ENCODE data around the gene EWSR1. TPM values are rescaled to one million over a fixed set of nuclear protein-coding genes. Genes with fewer than 3 reads are reported as not detected.

Gene EWSR1
- polyA plus RNA-seq, 1 donor: 276 TPM

GRCh38 chr22:29290061-29290460 lies 22.0 kb downstream of the EWSR1 start:
- no peaks in the 10 kb centered on the region for H3K4me1 ChIP-seq (ENCODE audit: control insufficient read depth, insufficient read depth, low read length)
- 100% methylated on average over 2 of the region's 5 CpGs for WGBS (ENCODE audit: insufficient coverage, low lambda C conversion rate)
- no peak overlapping the region for H3K4me3 ChIP-seq (ENCODE audit: low read length)
- no peak for DNase-seq
- no peaks in the 10 kb centered on the region for H3K27me3 ChIP-seq (ENCODE audit: control insufficient read depth, insufficient read depth, low read length)
- no peaks in the 10 kb centered on the region for H3K9me3 ChIP-seq (ENCODE audit: control insufficient read depth, low read depth, low read length)
- no peak overlapping the region for H3K27ac ChIP-seq (ENCODE audit: low read length)
- peaks cover 90% of the 10 kb centered on the region for H3K36me3 ChIP-seq (ENCODE audit: control insufficient read depth, insufficient read depth, low read length)

GRCh38 chr22:29291215-29291614 lies 23.1 kb downstream of the EWSR1 start:
- WGBS (ENCODE audit: insufficient coverage, low lambda C conversion rate): 100% methylated on average over 3 of the region's 7 CpGs

GRCh38 chr22:29292379-29292778 lies 24.3 kb downstream of the EWSR1 start:
- DNase-seq: no peak
- Histone ChIP-seq H3K27ac (ENCODE audit: low read length) (no peak overlapping the region), H3K4me3 (ENCODE audit: low read length) (no peak overlapping the region), H3K36me3 (ENCODE audit: control insufficient read depth, insufficient read depth, low read length) (peaks cover 91% of the 10 kb centered on the region), H3K4me1 (ENCODE audit: control insufficient read depth, insufficient read depth, low read length) (no peaks in the 10 kb centered on the region), H3K9me3 (ENCODE audit: control insufficient read depth, low read depth, low read length) (no peaks in the 10 kb centered on the region), H3K27me3 (ENCODE audit: control insufficient read depth, insufficient read depth, low read length) (no peaks in the 10 kb centered on the region)

More at GRCh38 chr22:29291215-29291614, 23.1 kb downstream of the EWSR1 start:
- peaks cover 89% of the 10 kb centered on the region for H3K36me3 ChIP-seq (ENCODE audit: control insufficient read depth, insufficient read depth, low read length)
- H3K27me3 ChIP-seq (ENCODE audit: control insufficient read depth, insufficient read depth, low read length): no peaks in the 10 kb centered on the region
- no peaks in the 10 kb centered on the region for H3K4me1 ChIP-seq (ENCODE audit: control insufficient read depth, insufficient read depth, low read length)
- H3K4me3 ChIP-seq (ENCODE audit: low read length): no peak overlapping the region
- no peaks in the 10 kb centered on the region for H3K9me3 ChIP-seq (ENCODE audit: control insufficient read depth, low read depth, low read length)
- no peak for DNase-seq
- H3K27ac ChIP-seq (ENCODE audit: low read length): no peak overlapping the region

- Histone ChIP-seq H3K27me3 (ENCODE audit: control insufficient read depth, insufficient read depth, low read length) (no peaks in the 10 kb centered on the region), H3K4me1 (ENCODE audit: control insufficient read depth, insufficient read depth, low read length) (peaks cover 10% of the 10 kb centered on the region), H3K4me3 (ENCODE audit: low read length) (no peak overlapping the region), H3K9me3 (ENCODE audit: control insufficient read depth, low read depth, low read length) (no peaks in the 10 kb centered on the region), H3K36me3 (ENCODE audit: control insufficient read depth, insufficient read depth, low read length) (peaks cover 75% of the 10 kb centered on the region), H3K27ac (ENCODE audit: low read length) (no peak overlapping the region)
- no peak for DNase-seq
- no CpG with 5 or more reads among the region's 8 CpGs for WGBS (ENCODE audit: insufficient coverage, low lambda C conversion rate)
Measured at GRCh38 chr22:29298641-29299040, 30.6 kb downstream of the EWSR1 start.

GRCh38 chr22:29299136-29299900 lies 31.2 kb downstream of the EWSR1 start:
- no CpG with 5 or more reads among the region's 19 CpGs for WGBS (ENCODE audit: insufficient coverage, low lambda C conversion rate)
- peaks cover 69% of the 10 kb centered on the region for H3K36me3 ChIP-seq (ENCODE audit: control insufficient read depth, insufficient read depth, low read length)
- no peak for DNase-seq

GRCh38 chr22:29300467-29300806 lies 32.4 kb downstream of the EWSR1 start:
- Histone ChIP-seq H3K27me3 (ENCODE audit: control insufficient read depth, insufficient read depth, low read length) (no peaks in the 10 kb centered on the region), H3K4me3 (ENCODE audit: low read length) (no peak overlapping the region), H3K4me1 (ENCODE audit: control insufficient read depth, insufficient read depth, low read length) (peaks cover 10% of the 10 kb centered on the region), H3K36me3 (ENCODE audit: control insufficient read depth, insufficient read depth, low read length) (peaks cover 60% of the 10 kb centered on the region), H3K9me3 (ENCODE audit: control insufficient read depth, low read depth, low read length) (no peaks in the 10 kb centered on the region), H3K27ac (ENCODE audit: low read length) (no peak overlapping the region)
- no CpG with 5 or more reads among the region's 4 CpGs for WGBS (ENCODE audit: insufficient coverage, low lambda C conversion rate)
- DNase-seq: no peak

More at GRCh38 chr22:29299136-29299900, 31.2 kb downstream of the EWSR1 start:
- Histone ChIP-seq H3K27me3 (ENCODE audit: control insufficient read depth, insufficient read depth, low read length) (no peaks in the 10 kb centered on the region), H3K9me3 (ENCODE audit: control insufficient read depth, low read depth, low read length) (no peaks in the 10 kb centered on the region), H3K4me1 (ENCODE audit: control insufficient read depth, insufficient read depth, low read length) (peaks cover 10% of the 10 kb centered on the region), H3K27ac (ENCODE audit: low read length) (no peak overlapping the region), H3K4me3 (ENCODE audit: low read length) (no peak overlapping the region)

- Histone ChIP-seq H3K9me3 (ENCODE audit: control insufficient read depth, low read depth, low read length) (no peaks in the 10 kb centered on the region), H3K27me3 (ENCODE audit: control insufficient read depth, insufficient read depth, low read length) (no peaks in the 10 kb centered on the region), H3K4me3 (ENCODE audit: low read length) (no peak overlapping the region), H3K36me3 (ENCODE audit: control insufficient read depth, insufficient read depth, low read length) (peaks cover 55% of the 10 kb centered on the region), H3K4me1 (ENCODE audit: control insufficient read depth, insufficient read depth, low read length) (peaks cover 10% of the 10 kb centered on the region), H3K27ac (ENCODE audit: low read length) (no peak overlapping the region)
- no CpG with 5 or more reads among the region's 10 CpGs for WGBS (ENCODE audit: insufficient coverage, low lambda C conversion rate)
- no peak for DNase-seq
Measured at GRCh38 chr22:29300807-29301601, 32.9 kb downstream of the EWSR1 start.

GRCh38 chr22:29301716-29302401 lies 33.8 kb downstream of the EWSR1 start:
- Histone ChIP-seq H3K4me1 (ENCODE audit: control insufficient read depth, insufficient read depth, low read length) (peaks cover 12% of the 10 kb centered on the region), H3K27ac (ENCODE audit: low read length) (no peak overlapping the region), H3K9me3 (ENCODE audit: control insufficient read depth, low read depth, low read length) (no peaks in the 10 kb centered on the region), H3K27me3 (ENCODE audit: control insufficient read depth, insufficient read depth, low read length) (no peaks in the 10 kb centered on the region), H3K36me3 (ENCODE audit: control insufficient read depth, insufficient read depth, low read length) (peaks cover 46% of the 10 kb centered on the region), H3K4me3 (ENCODE audit: low read length) (no peak overlapping the region)
- no peak for DNase-seq
- no CpG with 5 or more reads among the region's 17 CpGs for WGBS (ENCODE audit: insufficient coverage, low lambda C conversion rate)

- Histone ChIP-seq H3K4me3 (ENCODE audit: low read length) (no peak overlapping the region), H3K27ac (ENCODE audit: low read length) (no peak overlapping the region), H3K27me3 (ENCODE audit: control insufficient read depth, insufficient read depth, low read length) (no peaks in the 10 kb centered on the region), H3K9me3 (ENCODE audit: control insufficient read depth, low read depth, low read length) (no peaks in the 10 kb centered on the region), H3K36me3 (ENCODE audit: control insufficient read depth, insufficient read depth, low read length) (peaks cover 41% of the 10 kb centered on the region), H3K4me1 (ENCODE audit: control insufficient read depth, insufficient read depth, low read length) (peaks cover 14% of the 10 kb centered on the region)
- DNase-seq: no peak
- WGBS (ENCODE audit: insufficient coverage, low lambda C conversion rate): no CpG with 5 or more reads among the region's 2 CpGs
Measured at GRCh38 chr22:29302402-29302680, 34.3 kb downstream of the EWSR1 start.

GRCh38 chr22:29302681-29303465 lies 34.8 kb downstream of the EWSR1 start:
- peaks cover 19% of the 10 kb centered on the region for H3K4me1 ChIP-seq (ENCODE audit: control insufficient read depth, insufficient read depth, low read length)
- no peak overlapping the region for H3K4me3 ChIP-seq (ENCODE audit: low read length)
- H3K9me3 ChIP-seq (ENCODE audit: control insufficient read depth, low read depth, low read length): no peaks in the 10 kb centered on the region
- H3K36me3 ChIP-seq (ENCODE audit: control insufficient read depth, insufficient read depth, low read length): peaks cover 36% of the 10 kb centered on the region
- H3K27me3 ChIP-seq (ENCODE audit: control insufficient read depth, insufficient read depth, low read length): no peaks in the 10 kb centered on the region
- no CpG with 5 or more reads among the region's 13 CpGs for WGBS (ENCODE audit: insufficient coverage, low lambda C conversion rate)
- H3K27ac ChIP-seq (ENCODE audit: low read length): no peak overlapping the region
- DNase-seq: no peak
